Prostate gland (tissue), 2 donors: Measurements from ENCODE around the gene IRS1. TPM values are rescaled to one million over a fixed set of nuclear protein-coding genes. Genes with fewer than 3 reads are reported as not detected.

ENCODE experiments used
- DNase-seq: peaks from one replicate; pipeline ENCODE4 v3.0.0-alpha.2; 2019; ENCODE audit warnings: low spot score
- H3K27ac ChIP-seq, 2 donors: fragments of 200-600 bp; sonication (generic); 2 replicates each; pipeline ENCODE4 v1.5.1; 2017 to 2019
- H3K27me3 ChIP-seq: fragments of 200-600 bp; sonication (generic); replicated peaks from 2 replicates; pipeline ENCODE4 v1.5.1; 2019; ENCODE audit not compliant: insufficient read depth
- H3K36me3 ChIP-seq, 2 donors: fragments of 200-600 bp; sonication (generic); 1 replicate in 1 of 2; 2 replicates in 1 of 2; pipeline versions ENCODE4 v1.5.1 to v1.8.1; 2017 to 2019
- H3K4me1 ChIP-seq: fragments of 200-600 bp; sonication (generic); replicated peaks from 2 replicates; pipeline ENCODE4 v1.5.1; 2019
- H3K4me3 ChIP-seq, 2 donors: fragments of 200-600 bp; sonication (generic); 2 replicates each; pipeline ENCODE4 v1.5.1; 2017 to 2019
- H3K9me3 ChIP-seq: fragments of 200-600 bp; sonication (generic); 2 replicates; pipeline ENCODE4 v1.5.1; 2017
- CTCF ChIP-seq, 4 experiments: fragments of 200-600 bp in 2 of 4; fragments of 450-650 bp in 2 of 4; sonication (generic) in 2 of 4; IDR thresholded peaks; 1 replicate in 3 of 4; 2 replicates in 1 of 4; pipeline ENCODE4 v1.5.1; 2016 to 2019; ENCODE audit warnings: antibody characterized with exemption in 4 of 4, mild to moderate bottlenecking in 2 of 4, moderate library complexity in 2 of 4
- POLR2A ChIP-seq: fragments of 450-650 bp; IDR thresholded peaks from one replicate; pipeline ENCODE4 v1.6.1; 2016; ENCODE audit warnings: antibody characterized with exemption, mild to moderate bottlenecking
- POLR2AphosphoS5 ChIP-seq: sonication (generic); formaldehyde crosslinking; IDR thresholded peaks from one replicate; pipeline ENCODE4 v1.6.1; 2017; ENCODE audit warnings: antibody characterized with exemption
- WGBS: methylation state at CpG from one replicate; pipeline ENCODE4 v1.1.5; 2018; 5-methylcytosine and 5-hydroxymethylcytosine counted together
- intact Hi-C: fragments of 100-400 bp; cut with DNase I; formaldehyde crosslinking; loops from one replicate; pipeline ENCODE4 v1.14.2; 2022
- total RNA-seq, 2 donors: library from RNA; depleted of rRNA; stranded (reverse); fragments of >200 nt; gene quantifications; one replicate each; pipeline ENCODE4 v1.1.0, GENCODE V29; 2016

IRS1 gene
- total RNA-seq, 2 donors from 2014 or later, result 37.6 to 40.6 TPM

- Histone ChIP-seq H3K9me3 (no peaks in the 10 kb centered on the region), H3K27me3 (no peaks in the 10 kb centered on the region), H3K27ac (no peak overlapping the region), H3K36me3 (no peaks in the 10 kb centered on the region), H3K4me3 (no peak overlapping the region), H3K4me1 (no peaks in the 10 kb centered on the region)
- 84% methylated on average over 3 of the region's 3 CpGs for WGBS
- TF ChIP-seq CTCF (IDR thresholded peaks at IDR 0.05), result no peak
- no peak for TF ChIP-seq POLR2A
- no peak for TF ChIP-seq POLR2AphosphoS5
- no peak for DNase-seq
- intact Hi-C loops, result no loop called here
Observed at GRCh38 chr2:226715347-226715990, 84.2 kb downstream of the IRS1 start.

GRCh38 chr2:226712941-226713340, 86.7 kb downstream of the IRS1 start:
- Histone ChIP-seq H3K4me1 (no peaks in the 10 kb centered on the region), H3K9me3 (no peaks in the 10 kb centered on the region), H3K36me3 (no peaks in the 10 kb centered on the region), H3K27ac (no peak overlapping the region), H3K27me3 (no peaks in the 10 kb centered on the region), H3K4me3 (no peak overlapping the region)
- intact Hi-C loops, result no loop called here
- no peak for TF ChIP-seq POLR2AphosphoS5
- TF ChIP-seq CTCF (IDR thresholded peaks at IDR 0.05), result no peak
- TF ChIP-seq POLR2A, result no peak
- no peak for DNase-seq
- 93% methylated on average over 1 of the region's 1 CpG for WGBS

- Histone ChIP-seq H3K9me3 (no peaks in the 10 kb centered on the region), H3K4me1 (no peaks in the 10 kb centered on the region), H3K27me3 (no peaks in the 10 kb centered on the region), H3K36me3 (no peaks in the 10 kb centered on the region), H3K4me3 (no peak overlapping the region), H3K27ac (no peak overlapping the region)
- TF ChIP-seq POLR2AphosphoS5 (no peak), POLR2A (no peak)
- WGBS, result 89% methylated on average over 2 of the region's 2 CpGs
- intact Hi-C loops, result no loop called here
- no peak for DNase-seq
Observed at GRCh38 chr2:226711606-226712296, 87.9 kb downstream of the IRS1 start.

- Histone ChIP-seq H3K4me3 (no peak overlapping the region), H3K4me1 (no peaks in the 10 kb centered on the region), H3K9me3 (no peaks in the 10 kb centered on the region), H3K36me3 (no peaks in the 10 kb centered on the region), H3K27me3 (no peaks in the 10 kb centered on the region), H3K27ac (no peak overlapping the region)
- no peak for DNase-seq
- intact Hi-C loops, result no loop called here
- TF ChIP-seq POLR2AphosphoS5 (no peak), CTCF (IDR thresholded peaks at IDR 0.05) (no peak), POLR2A (no peak)
Observed at GRCh38 chr2:226707499-226707898, 92.1 kb downstream of the IRS1 start.

GRCh38 chr2:226705965-226706364, 93.7 kb downstream of the IRS1 start:
- Histone ChIP-seq H3K4me1 (no peaks in the 10 kb centered on the region), H3K27ac (no peak overlapping the region), H3K36me3 (no peaks in the 10 kb centered on the region), H3K27me3 (no peaks in the 10 kb centered on the region), H3K9me3 (no peaks in the 10 kb centered on the region), H3K4me3 (no peak overlapping the region)
- TF ChIP-seq POLR2A (no peak), CTCF (IDR thresholded peaks at IDR 0.05) (no peak), POLR2AphosphoS5 (no peak)
- WGBS, result 90% methylated on average over 3 of the region's 3 CpGs
- intact Hi-C loops, result no loop called here
- no peak for DNase-seq
